BJ (cell line): ENCODE data around the gene TUBB4A. TPM values are rescaled to one million over a fixed set of nuclear protein-coding genes. Genes with fewer than 3 reads are reported as not detected.

ENCODE experiments used
- CTCF ChIA-PET: fragments of 350-600 bp; formaldehyde crosslinking; extraction: SDS; loops from one replicate; lab custom pipeline; 2021; ENCODE audit warnings: antibody characterized with exemption, inconsistent platforms; lab: Yijun Ruan, JAX
- POLR2A ChIA-PET: fragments of 300-600 bp; sonication (Branson Sonifier 250); formaldehyde crosslinking; extraction: SDS; loops from one replicate; lab custom pipeline; 2021; ENCODE audit warnings: antibody characterized with exemption; lab: Charles Lee
- DNase-seq: peaks from one replicate; pipeline ENCODE4 v3.0.0-alpha.2; 2011; ENCODE audit warnings: low read depth
- H3K27me3 ChIP-seq: 2 replicates; pipeline ENCODE4 v1.6.0; 2011; ENCODE audit warnings: low read length; ENCODE audit not compliant: control insufficient read depth, insufficient read depth
- H3K36me3 ChIP-seq: 2 replicates; pipeline ENCODE4 v1.5.1; 2011; ENCODE audit warnings: low read length; ENCODE audit not compliant: control insufficient read depth, insufficient read depth
- H3K4me3 ChIP-seq: 2 replicates; pipeline ENCODE4 v1.5.1; 2011; ENCODE audit warnings: low read depth, mild to moderate bottlenecking, control low read depth, low read length
- CTCF ChIP-seq: IDR thresholded peaks from 2 replicates; pipeline ENCODE4 v1.5.1; 2011; ENCODE audit warnings: low read depth, mild to moderate bottlenecking, control low read depth, inconsistent platforms, low read length, moderate library complexity; ENCODE audit not compliant: insufficient read depth
- polyA plus RNA-seq: library from polyadenylated mRNA; depleted of rRNA; stranded (reverse); fragments of >200 nt; gene quantifications from 2 replicates; pipeline ENCODE4 v1.2.3, GENCODE V29; 2011

The TUBB4A gene
- polyA plus RNA-seq, 1 experiment = not detected

GRCh38 chr19:6466526-6467248 lies 35.4 kb downstream of the TUBB4A start:
- TF ChIP-seq CTCF = no peak
- H3K4me3 ChIP-seq = no peak overlapping the region
- H3K27me3 ChIP-seq = peaks cover 8% of the 10 kb centered on the region
- H3K36me3 ChIP-seq = no peaks in the 10 kb centered on the region
- ChIA-PET CTCF (interaction anchor here (0.7 kb wide), 1 partner anchor 97 kb away, joined by 4 read pairs; no protein-coding TSS in a partner anchor), POLR2A (no interaction called here)
- no peak for DNase-seq

- ChIA-PET POLR2A (no interaction called here), CTCF (no interaction called here)
- no peak overlapping the region for H3K4me3 ChIP-seq
- DNase-seq = no peak
- no peak for TF ChIP-seq CTCF
- peaks cover 8% of the 10 kb centered on the region for H3K27me3 ChIP-seq
- H3K36me3 ChIP-seq = no peaks in the 10 kb centered on the region
Measured at GRCh38 chr19:6465663-6466062, 36.4 kb downstream of the TUBB4A start.

GRCh38 chr19:6465006-6465405 lies 37.1 kb downstream of the TUBB4A start:
- POLR2A ChIA-PET = no interaction called here
- DNase-seq = no peak
- Histone ChIP-seq H3K27me3 (peaks cover 8% of the 10 kb centered on the region), H3K36me3 (no peaks in the 10 kb centered on the region), H3K4me3 (no peak overlapping the region)
- CTCF ChIA-PET = no interaction called here
- no peak for TF ChIP-seq CTCF

- DNase-seq = no peak
- H3K27me3 ChIP-seq = peaks cover 8% of the 10 kb centered on the region
- no peaks in the 10 kb centered on the region for H3K36me3 ChIP-seq
- POLR2A ChIA-PET = no interaction called here
- CTCF ChIA-PET = no interaction called here
- no peak for TF ChIP-seq CTCF
- no peak within 1 kb of the TSS for H3K4me3 ChIP-seq
Measured at GRCh38 chr19:6464070-6464873, 37.8 kb downstream of the TUBB4A start, which contains the start of gene CRB3. TSS of gene CRB3 (plus strand) at chr19:6464271. CDS start at chr19:6464702, 431 bp downstream.

GRCh38 chr19:6460099-6460884 lies 41.8 kb downstream of the TUBB4A start:
- TF ChIP-seq CTCF = peak; percentile 65
- Histone ChIP-seq H3K4me3 (peak overlapping the region; percentile 80), H3K27me3 (peaks cover 5% of the 10 kb centered on the region), H3K36me3 (no peaks in the 10 kb centered on the region)
- POLR2A ChIA-PET = no interaction called here
- DNase-seq = peak; percentile 69
- CTCF ChIA-PET = interaction anchor here (1.0 kb wide), 1 partner anchor 16 kb away, joined by 3 read pairs; no protein-coding TSS in a partner anchor
